GM21526 (cell line): Measurements from ENCODE around the gene BAD.

Experiments used
- ATAC-seq: cut with Tn5 transposase; IDR thresholded peaks from one replicate; pipeline ENCODE4 v1.9.1; 2021; ENCODE audit warnings: moderate library complexity; ENCODE audit not compliant: unreplicated experiment, low FRiP score

BAD gene

GRCh38 chr11:64233913-64234586, 50.4 kb downstream of the BAD start, which contains the start of gene VEGFB:
Gene VEGFB, plus strand, starts transcription at chr11:64234584. Its CDS starts 250 bp downstream, at chr11:64234834.
- ATAC-seq, result no peak

- ATAC-seq, result no peak
Measured at GRCh38 chr11:64232967-64233315, 51.5 kb downstream of the BAD start.

- no peak for ATAC-seq
Measured at GRCh38 chr11:64232182-64232966, 52.1 kb downstream of the BAD start.

- no peak for ATAC-seq
Measured at GRCh38 chr11:64231546-64231945, 52.9 kb downstream of the BAD start.

GRCh38 chr11:64230985-64231365, 53.5 kb downstream of the BAD start:
- no peak for ATAC-seq

GRCh38 chr11:64230171-64230984, 54.1 kb downstream of the BAD start, which contains the start of gene DNAJC4:
Gene DNAJC4, plus strand, starts transcription at chr11:64230548. Its CDS starts 307 bp downstream, at chr11:64230855.
- peak; percentile 40 for ATAC-seq

- ATAC-seq, result no peak
Measured at GRCh38 chr11:64229744-64230170, 54.7 kb downstream of the BAD start.

GRCh38 chr11:64229090-64229743, 55.2 kb downstream of the BAD start:
- no peak for ATAC-seq

- no peak for ATAC-seq
Measured at GRCh38 chr11:64227405-64227956, 57.0 kb downstream of the BAD start.

- no peak for ATAC-seq
Measured at GRCh38 chr11:64226507-64227051, 57.9 kb downstream of the BAD start.

GRCh38 chr11:64225608-64226506, 58.6 kb downstream of the BAD start, which contains the start of the genes NUDT22 and TRPT1:
Gene NUDT22, plus strand, starts transcription at chr11:64226274. Its CDS starts 379 bp downstream, at chr11:64226653.
Gene TRPT1, minus strand, starts transcription at chr11:64226186. Its CDS starts 326 bp downstream, at chr11:64225860.
- ATAC-seq, result no peak

- ATAC-seq, result no peak
Measured at GRCh38 chr11:64224891-64225607, 59.4 kb downstream of the BAD start.

- ATAC-seq, result no peak
Measured at GRCh38 chr11:64224151-64224890, 60.1 kb downstream of the BAD start.

GRCh38 chr11:64223001-64223651, 61.3 kb downstream of the BAD start:
- ATAC-seq, result no peak

GRCh38 chr11:64222651-64223000, 61.8 kb downstream of the BAD start:
- ATAC-seq, result no peak

GRCh38 chr11:64220798-64221197, 63.7 kb downstream of the BAD start:
- ATAC-seq, result no peak

GRCh38 chr11:64220271-64220670, 64.2 kb downstream of the BAD start:
- no peak for ATAC-seq
